B cell (primary cell): ENCODE measurements around the gene DLD. TPM values are rescaled to one million over a fixed set of nuclear protein-coding genes. Genes with fewer than 3 reads are reported as not detected.

Source experiments
- ATAC-seq: fragments of 200-7000 bp; cut with Tn5 transposase; one replicate; pipeline ENCODE4 v1.10.0; 2021; ENCODE audit warnings: low read depth, mild to moderate bottlenecking, moderate number of reproducible peaks, moderate library complexity
- CTCF ChIA-PET: fragments of 350-600 bp; sonication (Branson Sonifier 250); formaldehyde crosslinking; loops from one replicate; lab custom pipeline; 2021; ENCODE audit warnings: antibody characterized with exemption, inconsistent platforms; lab: Charles Lee
- POLR2A ChIA-PET: fragments of 350-600 bp; sonication (Branson Sonifier 250); formaldehyde crosslinking; loops from one replicate; lab custom pipeline; 2021; ENCODE audit warnings: antibody characterized with exemption; lab: Charles Lee
- DNase-seq: peaks from one replicate; pipeline ENCODE4 v3.0.0; 2013
- H2AFZ ChIP-seq: 2 replicates; pipeline ENCODE4 v1.6.1; 2012; ENCODE audit warnings: mild to moderate bottlenecking, low read depth, low read length; ENCODE audit not compliant: insufficient read depth, poor library complexity, severe bottlenecking
- H3K27ac ChIP-seq, 2 donors: 1 replicate in 1 of 2; 2 replicates in 1 of 2; pipeline ENCODE4 v1.5.1; 2012 to 2013; ENCODE audit warnings: low read length in 2 of 2, mild to moderate bottlenecking in 2 of 2, moderate library complexity in 1 of 2
- H3K27me3 ChIP-seq, 4 experiments: fragments of 200-600 bp in 1 of 4; sonication (generic) in 1 of 4; replicated peaks in 1 of 4; 1 replicate in 2 of 4; 2 replicates in 2 of 4; pipeline versions ENCODE4 v1.6.1 to v1.7.0; 2013 to 2016; ENCODE audit warnings: low read length in 3 of 4, mild to moderate bottlenecking in 2 of 4, mixed read lengths in 1 of 4, moderate library complexity in 1 of 4; ENCODE audit not compliant: insufficient read depth in 4 of 4, control insufficient read depth in 3 of 4; ENCODE audit errors: control extremely low read depth in 1 of 4
- H3K36me3 ChIP-seq, 2 experiments: replicated peaks in 1 of 2; 1 replicate in 1 of 2; 2 replicates in 1 of 2; pipeline versions ENCODE4 v1.6.1 to v1.7.1; 2013; ENCODE audit warnings: low read length in 1 of 2; ENCODE audit not compliant: insufficient read depth in 2 of 2, control insufficient read depth in 1 of 2; ENCODE audit errors: control extremely low read depth in 1 of 2, extremely low read depth in 1 of 2
- H3K4me1 ChIP-seq, 2 donors: fragments of 200-600 bp in 1 of 2; sonication (generic) in 1 of 2; 1 replicate in 1 of 2; 2 replicates in 1 of 2; pipeline versions ENCODE4 v1.5.1 to v1.6.1; 2013 to 2017; ENCODE audit warnings: low read length in 2 of 2; ENCODE audit not compliant: control insufficient read depth in 2 of 2, insufficient read depth in 2 of 2
- H3K4me2 ChIP-seq: replicated peaks from 2 replicates; pipeline ENCODE3; 2012; ENCODE audit warnings: mild to moderate bottlenecking, low read depth, low read length; ENCODE audit not compliant: poor library complexity, severe bottlenecking
- H3K4me3 ChIP-seq, 5 experiments: fragments of 200-600 bp in 1 of 5; sonication (generic) in 1 of 5; 1 replicate in 3 of 5; 2 replicates in 2 of 5; pipeline versions ENCODE4 v1.5.1 to v1.7.0; 2011 to 2016; ENCODE audit warnings: low read length in 4 of 5, mild to moderate bottlenecking in 4 of 5, low read depth in 2 of 5, control low read depth in 1 of 5, moderate library complexity in 1 of 5; ENCODE audit not compliant: insufficient read depth in 1 of 5; ENCODE audit errors: control extremely low read depth in 1 of 5, extremely low read depth in 1 of 5
- H3K79me2 ChIP-seq: fragments of 200-600 bp; sonication (generic); one replicate; pipeline ENCODE4 v1.6.0; 2016; ENCODE audit warnings: low read length; ENCODE audit not compliant: control insufficient read depth, insufficient read depth
- H3K9ac ChIP-seq: fragments of 200-600 bp; sonication (generic); 2 replicates; pipeline ENCODE4 v1.6.1; 2017; ENCODE audit warnings: mild to moderate bottlenecking, low read length, moderate library complexity
- H3K9me3 ChIP-seq, 3 donors: one replicate each; pipeline versions ENCODE4 v1.6.1 to v1.7.1; 2013; ENCODE audit warnings: low read length in 2 of 3; ENCODE audit not compliant: control insufficient read depth in 2 of 3, insufficient read depth in 1 of 3; ENCODE audit errors: control extremely low read depth in 1 of 3
- H4K20me1 ChIP-seq: 2 replicates; pipeline ENCODE4 v1.6.0; 2012; ENCODE audit warnings: mild to moderate bottlenecking, low read length; ENCODE audit not compliant: insufficient read depth, control insufficient read depth, poor library complexity, severe bottlenecking
- H3K27ac Mint-ChIP-seq: one replicate; pipeline ENCODE4 v1.8.0; 2021; ENCODE audit warnings: mixed read lengths
- H3K27me3 Mint-ChIP-seq: one replicate; pipeline ENCODE4 v1.8.0; 2021; ENCODE audit warnings: mixed read lengths
- H3K4me1 Mint-ChIP-seq: one replicate; pipeline ENCODE4 v1.8.0; 2021; ENCODE audit warnings: mixed read lengths
- H3K4me3 Mint-ChIP-seq: one replicate; pipeline ENCODE4 v1.8.0; 2021; ENCODE audit warnings: mixed read lengths
- H3K9me3 Mint-ChIP-seq: one replicate; pipeline ENCODE4 v1.8.0; 2022; ENCODE audit warnings: mixed read lengths; ENCODE audit not compliant: insufficient read depth
- CTCF ChIP-seq: fragments of 200-600 bp; IDR thresholded peaks from one replicate; pipeline ENCODE4 v1.8.0; 2022; ENCODE audit warnings: antibody characterized with exemption, mild to moderate bottlenecking
- EZH2 ChIP-seq: IDR thresholded peaks from 2 replicates; pipeline ENCODE4 v1.6.1; 2012; ENCODE audit warnings: borderline replicate concordance, low read depth, mild to moderate bottlenecking, moderate library complexity, low read length; ENCODE audit not compliant: insufficient read depth, poor library complexity, severe bottlenecking
- WGBS: methylation state at CpG from one replicate; pipeline ENCODE4 v1.1.5; 2013; ENCODE audit warnings: missing lambda C conversion rate; ENCODE audit not compliant: insufficient coverage; 5-methylcytosine and 5-hydroxymethylcytosine counted together
- intact Hi-C: fragments of 100-400 bp; cut with micrococcal nuclease; formaldehyde crosslinking; loops from one replicate; pipeline ENCODE4 v1.10.0; 2022
- polyA plus RNA-seq: library from polyadenylated mRNA; depleted of rRNA; stranded (reverse); fragments of >200 nt; gene quantifications from 2 replicates; pipeline ENCODE4 v1.2.3, GENCODE V29; 2012
- total RNA-seq, 2 donors: library from RNA; stranded (reverse); fragments of 120-200 nt in 1 of 2; gene quantifications; 1 replicate in 1 of 2; 2 replicates in 1 of 2; pipeline versions ENCODE4 v1.2.3 to v1.2.4, GENCODE V29; 2013 to 2022

Gene DLD
- total and polyA plus RNA-seq, 2 donors (not counting 1 experiment from before 2014, with no cell fraction given): 26.7 to 47.9 TPM

- peaks cover 38% of the 10 kb centered on the region for H4K20me1 ChIP-seq
- TF ChIP-seq EZH2 (no peak), CTCF (no peak)
- peaks cover 75% of the 10 kb centered on the region for H3K79me2 ChIP-seq
- no peak overlapping the region for H2AFZ ChIP-seq
- ATAC-seq (peak; percentile 21), DNase-seq (peak; percentile 19)
- H3K27ac ChIP-seq: peak overlapping the region in 1 of 2 donors; percentile 42
- WGBS: no CpG with 5 or more reads among the region's 2 CpGs
- peaks cover 18 to 46% of the 10 kb centered on the region in 2 experiments for H3K36me3 ChIP-seq
- Mint-ChIP-seq H3K27ac (peak overlapping the region; percentile 22), H3K27me3 (no peaks in the 10 kb centered on the region), H3K4me1 (peaks cover 38% of the 10 kb centered on the region), H3K9me3 (no peaks in the 10 kb centered on the region), H3K4me3 (peak overlapping the region; percentile 38)
- CTCF ChIA-PET: no interaction called here
- POLR2A ChIA-PET: interaction anchor here (1.2 kb wide), 1 partner anchor 731 kb away, joined by 7 read pairs; the partner anchor contains the start of gene HBP1
- H3K4me3 ChIP-seq: no peak overlapping the region
- intact Hi-C loops: loop anchor here (10.0 kb wide), 3 partner anchors 334 to 854 kb away; partner anchors contain the start of genes COG5, DNAJB9, DUS4L and PRKAR2B
- H3K27me3 ChIP-seq: no peaks in the 10 kb centered on the region
- H3K4me1 ChIP-seq: peaks cover 6 to 12% of the 10 kb centered on the region in 2 donors
- peak overlapping the region; percentile 48 for H3K4me2 ChIP-seq
- no peak overlapping the region for H3K9ac ChIP-seq
- no peaks in the 10 kb centered on the region for H3K9me3 ChIP-seq
Measured at GRCh38 chr7:107898997-107899594, 8.1 kb downstream of the DLD start.

GRCh38 chr7:107900496-107901015 lies 9.6 kb downstream of the DLD start:
- TF ChIP-seq EZH2: no peak
- no peak for TF ChIP-seq CTCF
- Mint-ChIP-seq H3K27me3 (no peaks in the 10 kb centered on the region), H3K9me3 (no peaks in the 10 kb centered on the region), H3K27ac (no peak overlapping the region), H3K4me3 (no peak overlapping the region), H3K4me1 (peaks cover 24% of the 10 kb centered on the region)
- Histone ChIP-seq H3K27ac (no peak overlapping the region), H3K4me1 (peaks cover 6 to 12% of the 10 kb centered on the region in 2 donors), H2AFZ (no peak overlapping the region), H4K20me1 (peaks cover 38% of the 10 kb centered on the region), H3K4me3 (no peak overlapping the region), H3K9me3 (no peaks in the 10 kb centered on the region), H3K4me2 (no peak overlapping the region), H3K27me3 (no peaks in the 10 kb centered on the region), H3K36me3 (peaks cover 12 to 44% of the 10 kb centered on the region in 2 experiments), H3K9ac (no peak overlapping the region), H3K79me2 (peaks cover 60% of the 10 kb centered on the region)
- intact Hi-C loops: no loop called here
- no CpG with 5 or more reads among the region's 1 CpG for WGBS
- POLR2A ChIA-PET: no interaction called here
- ATAC-seq: no peak
- CTCF ChIA-PET: interaction anchor here (1.1 kb wide), 1 partner anchor 21 kb away, joined by 4 read pairs; no protein-coding TSS in a partner anchor
- no peak for DNase-seq
